ENCODE results near the gene CCDC137. TPM values are rescaled to one million over a fixed set of nuclear protein-coding genes. Genes with fewer than 3 reads are reported as not detected.

Gene CCDC137
- total and polyA plus RNA-seq, 2 of the 13 experiments (the other 11 are each of a cell fraction or from before 2014, with no cell fraction given): 14.6 to 39.1 TPM

DNA sequence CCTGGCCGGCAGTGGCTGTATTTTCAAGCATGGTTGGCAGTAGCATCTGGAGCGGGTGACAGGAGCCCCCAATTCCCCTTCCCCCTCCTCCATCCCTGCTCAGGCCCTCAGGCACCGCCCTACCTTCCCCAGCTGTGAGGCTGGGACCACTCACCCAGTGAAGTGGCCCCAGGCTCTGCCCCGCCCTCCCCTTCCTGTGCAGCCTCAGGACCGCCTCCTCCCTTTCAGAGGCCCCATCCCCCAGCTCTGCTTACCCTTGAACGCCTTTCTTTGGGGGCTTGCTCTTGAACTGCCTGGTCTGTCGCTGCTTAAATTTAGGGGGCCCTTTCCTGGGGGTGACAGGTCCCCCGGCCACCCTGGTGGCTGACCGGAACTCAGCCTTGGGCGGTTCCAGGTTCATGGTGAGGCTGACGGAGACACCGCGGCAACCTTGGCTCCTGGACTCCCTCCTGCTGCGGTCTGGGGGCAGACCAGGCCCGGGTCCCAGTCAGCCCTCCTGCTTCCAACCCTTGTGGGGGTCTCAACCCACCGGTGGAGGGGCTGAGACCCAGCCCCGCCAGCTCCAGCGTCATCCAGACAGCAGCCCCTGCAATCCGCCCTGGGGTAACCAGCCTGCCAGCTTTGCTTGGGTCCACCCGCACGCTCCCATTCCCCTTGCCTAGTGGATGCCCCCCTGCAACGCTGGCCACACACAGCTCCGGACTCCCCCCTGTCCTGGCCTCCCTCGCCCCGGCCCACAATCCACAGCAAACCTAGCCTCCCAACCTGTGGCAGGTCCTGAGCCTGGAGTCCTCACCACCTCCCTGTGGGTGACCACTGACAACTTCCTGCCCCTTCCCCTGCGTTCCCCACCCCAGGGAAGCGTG is 13.4 kb upstream of the CCDC137 start (continued):
- peak; percentile 60 for TF ChIP-seq ZNF687 (CRISPR knock-in tag; IDR thresholded peaks at IDR 0.05)
- TF ChIP-seq CC2D1A (CRISPR knock-in tag; IDR thresholded peaks at IDR 0.05): 0 out of 2 replicates have a peak, but pooled peaks have one; percentile 25
- TF ChIP-seq, protein P1, sequence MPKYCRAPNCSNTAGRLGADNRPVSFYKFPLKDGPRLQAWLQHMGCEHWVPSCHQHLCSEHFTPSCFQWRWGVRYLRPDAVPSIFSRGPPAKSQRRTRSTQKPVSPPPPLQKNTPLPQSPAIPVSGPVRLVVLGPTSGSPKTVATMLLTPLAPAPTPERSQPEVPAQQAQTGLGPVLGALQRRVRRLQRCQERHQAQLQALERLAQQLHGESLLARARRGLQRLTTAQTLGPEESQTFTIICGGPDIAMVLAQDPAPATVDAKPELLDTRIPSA (CRISPR knock-in tag; IDR thresholded peaks at IDR 0.05; ENCODE audit: borderline replicate concordance): no peak
- peak; percentile 35 for TF ChIP-seq RBM39 (IDR thresholded peaks at IDR 0.05; ENCODE audit: low read depth, low read length, poor library complexity, severe bottlenecking)
- TF ChIP-seq ZC3H13 (CRISPR knock-in tag; IDR thresholded peaks at IDR 0.05): no peak
- TF ChIP-seq ZNF574 (CRISPR knock-in tag; IDR thresholded peaks at IDR 0.05): no peak
- TF ChIP-seq ELF1 (CRISPR knock-in tag; IDR thresholded peaks at IDR 0.05): 0 out of 2 replicates have a peak, but pooled peaks have one; percentile 12
- TF ChIP-seq, protein P2, sequence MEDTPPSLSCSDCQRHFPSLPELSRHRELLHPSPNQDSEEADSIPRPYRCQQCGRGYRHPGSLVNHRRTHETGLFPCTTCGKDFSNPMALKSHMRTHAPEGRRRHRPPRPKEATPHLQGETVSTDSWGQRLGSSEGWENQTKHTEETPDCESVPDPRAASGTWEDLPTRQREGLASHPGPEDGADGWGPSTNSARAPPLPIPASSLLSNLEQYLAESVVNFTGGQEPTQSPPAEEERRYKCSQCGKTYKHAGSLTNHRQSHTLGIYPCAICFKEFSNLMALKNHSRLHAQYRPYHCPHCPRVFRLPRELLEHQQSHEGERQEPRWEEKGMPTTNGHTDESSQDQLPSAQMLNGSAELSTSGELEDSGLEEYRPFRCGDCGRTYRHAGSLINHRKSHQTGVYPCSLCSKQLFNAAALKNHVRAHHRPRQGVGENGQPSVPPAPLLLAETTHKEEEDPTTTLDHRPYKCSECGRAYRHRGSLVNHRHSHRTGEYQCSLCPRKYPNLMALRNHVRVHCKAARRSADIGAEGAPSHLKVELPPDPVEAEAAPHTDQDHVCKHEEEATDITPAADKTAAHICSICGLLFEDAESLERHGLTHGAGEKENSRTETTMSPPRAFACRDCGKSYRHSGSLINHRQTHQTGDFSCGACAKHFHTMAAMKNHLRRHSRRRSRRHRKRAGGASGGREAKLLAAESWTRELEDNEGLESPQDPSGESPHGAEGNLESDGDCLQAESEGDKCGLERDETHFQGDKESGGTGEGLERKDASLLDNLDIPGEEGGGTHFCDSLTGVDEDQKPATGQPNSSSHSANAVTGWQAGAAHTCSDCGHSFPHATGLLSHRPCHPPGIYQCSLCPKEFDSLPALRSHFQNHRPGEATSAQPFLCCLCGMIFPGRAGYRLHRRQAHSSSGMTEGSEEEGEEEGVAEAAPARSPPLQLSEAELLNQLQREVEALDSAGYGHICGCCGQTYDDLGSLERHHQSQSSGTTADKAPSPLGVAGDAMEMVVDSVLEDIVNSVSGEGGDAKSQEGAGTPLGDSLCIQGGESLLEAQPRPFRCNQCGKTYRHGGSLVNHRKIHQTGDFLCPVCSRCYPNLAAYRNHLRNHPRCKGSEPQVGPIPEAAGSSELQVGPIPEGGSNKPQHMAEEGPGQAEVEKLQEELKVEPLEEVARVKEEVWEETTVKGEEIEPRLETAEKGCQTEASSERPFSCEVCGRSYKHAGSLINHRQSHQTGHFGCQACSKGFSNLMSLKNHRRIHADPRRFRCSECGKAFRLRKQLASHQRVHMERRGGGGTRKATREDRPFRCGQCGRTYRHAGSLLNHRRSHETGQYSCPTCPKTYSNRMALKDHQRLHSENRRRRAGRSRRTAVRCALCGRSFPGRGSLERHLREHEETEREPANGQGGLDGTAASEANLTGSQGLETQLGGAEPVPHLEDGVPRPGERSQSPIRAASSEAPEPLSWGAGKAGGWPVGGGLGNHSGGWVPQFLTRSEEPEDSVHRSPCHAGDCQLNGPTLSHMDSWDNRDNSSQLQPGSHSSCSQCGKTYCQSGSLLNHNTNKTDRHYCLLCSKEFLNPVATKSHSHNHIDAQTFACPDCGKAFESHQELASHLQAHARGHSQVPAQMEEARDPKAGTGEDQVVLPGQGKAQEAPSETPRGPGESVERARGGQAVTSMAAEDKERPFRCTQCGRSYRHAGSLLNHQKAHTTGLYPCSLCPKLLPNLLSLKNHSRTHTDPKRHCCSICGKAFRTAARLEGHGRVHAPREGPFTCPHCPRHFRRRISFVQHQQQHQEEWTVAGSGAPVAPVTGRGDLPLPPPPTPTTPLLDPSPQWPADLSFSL (CRISPR knock-in tag; IDR thresholded peaks at IDR 0.05): no peak
- TF ChIP-seq KAT8 (CRISPR knock-in tag; IDR thresholded peaks at IDR 0.05): 0 out of 2 replicates have a peak, but pooled peaks have one; percentile 44
- 0 out of 2 replicates have a peak, but pooled peaks have one; percentile 35 for TF ChIP-seq ZNF616 (CRISPR knock-in tag; IDR thresholded peaks at IDR 0.05; ENCODE audit: low read depth)
- TF ChIP-seq RXRA (CRISPR knock-in tag; IDR thresholded peaks at IDR 0.05): 0 out of 2 replicates have a peak, but pooled peaks have one; percentile 17
- peak; percentile 21; the same call in 1 of the 2 replicates for TF ChIP-seq SAP130 (CRISPR knock-in tag; IDR thresholded peaks at IDR 0.05; ENCODE audit: low read depth)
- TF ChIP-seq RFXANK (CRISPR knock-in tag; IDR thresholded peaks at IDR 0.05): no peak
- TF ChIP-seq ISL2 (CRISPR knock-in tag; IDR thresholded peaks at IDR 0.05): no peak
